Measurements from ENCODE around the gene GMPPA. TPM values are rescaled to one million over a fixed set of nuclear protein-coding genes. Genes with fewer than 3 reads are reported as not detected.

GMPPA gene
- total RNA-seq, 4 donors from 2014 or later, result 5.4 to 29.9 (median 19.8) TPM

DNA sequence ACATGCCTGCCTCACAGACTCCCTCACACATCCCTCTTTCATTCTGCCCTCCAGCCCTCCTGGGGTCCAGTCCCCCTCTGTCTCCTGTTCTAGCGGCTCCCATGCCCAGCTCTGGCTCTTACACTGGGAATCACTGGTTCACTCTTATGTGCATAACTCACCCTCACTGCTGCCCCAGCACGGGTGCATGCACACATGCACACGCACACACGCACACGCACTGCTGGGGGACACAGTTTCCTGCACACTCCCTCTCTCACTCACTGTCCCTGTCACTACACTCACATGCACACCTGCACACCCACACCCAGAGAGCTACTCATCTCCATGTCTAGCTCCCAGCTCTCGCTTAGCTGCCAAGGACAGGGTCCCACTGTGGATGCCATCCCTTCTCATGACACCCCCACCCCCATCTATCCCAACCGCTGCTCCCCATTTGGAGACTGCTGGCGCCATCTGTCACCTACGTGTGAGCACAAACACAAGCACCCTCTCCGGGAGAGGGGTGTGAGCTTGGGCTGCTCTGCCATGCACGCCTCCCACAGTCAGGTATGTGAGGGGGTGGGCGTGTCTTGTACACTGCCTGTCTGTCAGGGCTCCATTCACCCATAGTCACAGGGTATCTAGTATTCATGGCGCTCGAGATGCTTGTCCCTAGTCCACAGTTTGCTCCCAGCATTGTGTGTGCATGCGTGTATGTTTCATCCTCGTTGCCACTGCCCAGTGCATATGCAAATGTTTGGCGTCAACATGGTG lies 17.4 kb downstream of the GMPPA start:
- intact Hi-C loops (cut with DNase I; ENCODE audit: low total_unique reads), result no loop called here
- H3K4me3 ChIP-seq (ENCODE audit: low read depth, poor library complexity, severe bottlenecking), result no peak overlapping the region
- no peak for DNase-seq (ENCODE audit: low spot score in 2 of 2)
- no peak for TF ChIP-seq POLR2A (IDR thresholded peaks at IDR 0.05)
- TF ChIP-seq, protein P1, sequence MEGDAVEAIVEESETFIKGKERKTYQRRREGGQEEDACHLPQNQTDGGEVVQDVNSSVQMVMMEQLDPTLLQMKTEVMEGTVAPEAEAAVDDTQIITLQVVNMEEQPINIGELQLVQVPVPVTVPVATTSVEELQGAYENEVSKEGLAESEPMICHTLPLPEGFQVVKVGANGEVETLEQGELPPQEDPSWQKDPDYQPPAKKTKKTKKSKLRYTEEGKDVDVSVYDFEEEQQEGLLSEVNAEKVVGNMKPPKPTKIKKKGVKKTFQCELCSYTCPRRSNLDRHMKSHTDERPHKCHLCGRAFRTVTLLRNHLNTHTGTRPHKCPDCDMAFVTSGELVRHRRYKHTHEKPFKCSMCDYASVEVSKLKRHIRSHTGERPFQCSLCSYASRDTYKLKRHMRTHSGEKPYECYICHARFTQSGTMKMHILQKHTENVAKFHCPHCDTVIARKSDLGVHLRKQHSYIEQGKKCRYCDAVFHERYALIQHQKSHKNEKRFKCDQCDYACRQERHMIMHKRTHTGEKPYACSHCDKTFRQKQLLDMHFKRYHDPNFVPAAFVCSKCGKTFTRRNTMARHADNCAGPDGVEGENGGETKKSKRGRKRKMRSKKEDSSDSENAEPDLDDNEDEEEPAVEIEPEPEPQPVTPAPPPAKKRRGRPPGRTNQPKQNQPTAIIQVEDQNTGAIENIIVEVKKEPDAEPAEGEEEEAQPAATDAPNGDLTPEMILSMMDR (IDR thresholded peaks at IDR 0.05), result no peak
- 65 to 73% methylated on average over 17 of the region's 17 CpGs for WGBS, 2 donors

DNA sequence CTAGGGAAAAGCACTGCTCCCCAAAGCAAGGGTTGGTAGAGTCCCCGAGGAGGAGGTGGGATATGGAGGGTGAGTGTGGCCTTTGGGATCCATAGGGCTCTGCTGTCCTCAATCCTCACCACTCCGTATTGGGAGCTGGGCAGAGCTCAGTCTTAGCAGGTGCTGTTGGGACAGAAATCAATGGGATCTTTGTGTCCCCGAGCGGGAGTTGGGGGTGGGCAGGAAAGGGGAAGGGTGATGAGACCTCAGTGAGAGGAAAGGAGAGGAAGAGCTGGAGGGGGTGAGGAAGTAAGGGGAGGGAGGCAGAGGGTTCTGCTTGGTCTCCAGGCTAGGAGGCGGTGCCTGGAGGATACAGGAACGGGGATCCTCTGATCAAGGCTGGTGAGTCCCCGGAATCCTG lies 18.2 kb downstream of the GMPPA start:
- TF ChIP-seq, protein P1 (IDR thresholded peaks at IDR 0.05), result no peak
- TF ChIP-seq POLR2A (IDR thresholded peaks at IDR 0.05), result no peak
- H3K4me3 ChIP-seq (ENCODE audit: low read depth, poor library complexity, severe bottlenecking), result no peak overlapping the region
- no peak for DNase-seq (ENCODE audit: low spot score in 2 of 2)
- intact Hi-C loops (cut with DNase I; ENCODE audit: low total_unique reads), result no loop called here
- WGBS, 2 donors, result 56 to 69% methylated on average over 7 of the region's 7 CpGs

DNA sequence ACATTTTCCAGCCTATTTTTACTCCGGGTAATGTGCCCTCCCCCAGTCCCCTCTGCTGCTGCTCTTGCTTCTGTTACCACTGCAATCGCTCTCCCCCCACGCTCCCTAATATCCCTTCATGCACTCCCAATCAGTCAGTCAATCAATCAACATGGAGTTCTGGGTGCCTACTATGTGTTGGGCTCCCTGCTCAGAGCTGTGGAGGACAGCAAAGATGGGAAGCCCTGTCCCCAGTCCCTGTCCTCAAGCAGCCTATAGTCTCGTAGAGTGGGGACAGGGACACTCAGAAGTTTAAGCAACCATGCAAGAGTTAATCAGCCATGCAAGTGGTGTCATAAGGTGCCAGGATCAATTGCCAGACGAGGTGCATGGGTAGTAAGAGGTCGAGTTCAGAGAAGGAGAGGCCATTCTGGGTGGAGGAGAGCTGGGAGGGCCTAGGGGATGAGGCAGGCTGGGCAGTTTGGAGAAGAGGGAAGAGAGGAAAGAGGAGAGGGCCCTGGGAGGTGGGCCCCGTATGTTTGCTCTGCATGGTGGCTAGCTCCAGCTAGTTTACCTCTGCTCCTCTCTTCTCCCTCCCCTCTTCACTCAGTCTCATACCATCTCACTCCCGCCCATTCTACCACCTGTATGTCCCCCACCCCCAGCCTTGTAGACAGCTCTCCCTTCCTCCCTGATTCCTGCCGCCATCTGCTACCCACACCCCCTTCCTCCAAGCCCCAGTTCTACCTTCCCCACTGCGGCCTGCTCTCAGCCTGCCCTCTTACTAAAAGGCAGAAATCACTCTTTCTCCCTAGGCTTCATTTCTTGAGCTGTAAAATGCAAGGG lies 19.5 kb downstream of the GMPPA start:
- WGBS, 2 donors, result 59 to 63% methylated on average over 10 of the region's 10 CpGs
- intact Hi-C loops (cut with DNase I; ENCODE audit: low total_unique reads), result no loop called here
- no peak for TF ChIP-seq POLR2A (IDR thresholded peaks at IDR 0.05)
- TF ChIP-seq, protein P1 (IDR thresholded peaks at IDR 0.05), result no peak
- no peak overlapping the region for H3K4me3 ChIP-seq (ENCODE audit: low read depth, poor library complexity, severe bottlenecking)
- no peak for DNase-seq (ENCODE audit: low spot score in 2 of 2)

DNA sequence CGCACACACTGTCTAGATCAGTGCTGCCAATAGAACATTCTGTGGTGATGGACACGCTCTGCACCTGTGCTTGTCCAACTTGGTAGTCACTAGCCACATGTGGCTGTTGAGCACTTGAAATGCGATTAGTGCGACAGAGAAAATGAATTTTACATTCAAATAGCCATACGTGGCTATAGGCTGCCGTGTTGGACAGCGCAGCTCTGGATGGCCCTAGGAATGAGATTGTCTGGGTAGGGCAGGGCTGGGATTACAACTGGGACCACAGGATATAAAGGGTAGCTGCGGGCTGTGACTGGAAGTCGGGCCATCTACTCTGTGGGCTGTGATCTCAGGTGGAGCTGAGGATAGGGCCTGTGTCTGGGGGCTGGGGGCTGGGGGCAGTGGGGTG lies 20.8 kb downstream of the GMPPA start:
- H3K4me3 ChIP-seq (ENCODE audit: low read depth, poor library complexity, severe bottlenecking), result no peak overlapping the region
- intact Hi-C loops (cut with DNase I; ENCODE audit: low total_unique reads), result no loop called here
- TF ChIP-seq, protein P1 (IDR thresholded peaks at IDR 0.05), result no peak
- no peak for TF ChIP-seq POLR2A (IDR thresholded peaks at IDR 0.05)
- 92 to 96% methylated on average over 9 of the region's 9 CpGs for WGBS, 2 donors
- DNase-seq (ENCODE audit: low spot score in 2 of 2), result no peak

DNA sequence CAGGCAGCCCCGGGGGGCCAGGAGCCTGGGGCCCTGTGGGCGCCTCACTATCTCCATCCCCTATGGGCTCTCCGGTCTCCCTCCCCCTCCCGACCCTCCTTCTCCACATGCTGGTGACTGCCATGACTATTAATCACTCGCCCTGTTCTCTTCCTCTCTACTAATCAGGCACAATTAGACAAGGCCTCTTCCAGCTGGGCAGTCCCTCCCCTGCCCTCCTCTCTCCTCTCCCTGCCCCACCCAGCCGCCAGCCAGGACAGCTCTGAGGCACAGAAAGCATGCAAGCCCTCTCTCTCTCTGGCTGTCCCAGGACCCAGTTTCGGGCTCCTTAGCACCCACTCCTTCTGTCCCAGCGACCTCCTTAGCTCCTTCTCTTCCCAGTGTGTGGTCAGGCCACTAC lies 21.4 kb downstream of the GMPPA start:
- TF ChIP-seq POLR2A (IDR thresholded peaks at IDR 0.05), result no peak
- TF ChIP-seq, protein P1 (IDR thresholded peaks at IDR 0.05), result no peak
- DNase-seq (ENCODE audit: low spot score in 2 of 2), result no peak
- intact Hi-C loops (cut with DNase I; ENCODE audit: low total_unique reads), result no loop called here
- WGBS, 2 donors, result 67 to 73% methylated on average over 8 of the region's 8 CpGs
- no peak overlapping the region for H3K4me3 ChIP-seq (ENCODE audit: low read depth, poor library complexity, severe bottlenecking)
